ENCODE measurements around the gene RAX. TPM values are rescaled to one million over a fixed set of nuclear protein-coding genes. Genes with fewer than 3 reads are reported as not detected.

The RAX gene
- total and polyA plus RNA-seq, 4 donors: 0.02 TPM; not detected in 3

DNA sequence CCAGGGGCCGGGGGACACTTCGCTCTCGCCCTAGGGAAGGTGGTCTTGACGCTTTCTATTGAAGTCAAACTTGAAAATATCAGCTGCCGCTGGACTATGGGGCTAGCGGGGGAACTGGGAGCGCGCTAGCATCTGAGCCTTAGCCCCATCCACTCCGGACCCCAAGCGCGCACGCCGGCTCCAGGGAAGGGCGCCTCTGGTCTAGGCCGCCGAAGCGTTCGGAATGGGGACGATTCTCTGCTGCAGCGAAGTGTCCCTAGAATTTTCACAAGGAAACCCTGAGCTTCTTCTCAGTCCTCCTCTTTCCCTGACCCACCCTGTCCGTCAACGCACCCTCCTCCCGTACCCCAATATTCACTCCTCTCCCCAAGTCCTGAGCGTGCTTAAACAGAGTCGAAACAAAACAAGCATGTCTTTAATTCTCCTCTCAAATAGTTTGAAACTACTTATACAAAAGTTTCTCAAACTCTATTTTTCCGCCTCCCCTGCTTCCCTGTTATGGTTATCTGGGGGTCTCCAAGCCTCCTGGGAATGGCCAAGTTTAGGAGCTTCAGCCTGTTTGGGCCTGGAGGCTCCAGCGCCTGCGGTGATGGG lies 5.0 kb downstream of the RAX start:
- no peak overlapping the region for H3K27ac ChIP-seq (ENCODE audit: low read depth in 1 of 2, low read length in 1 of 2)
- H3K4me1 ChIP-seq (ENCODE audit: control insufficient read depth in 5 of 5, insufficient read depth in 5 of 5, low read length in 5 of 5): peaks cover 0 to 21% (median 1%) of the 10 kb centered on the region in 5 donors
- no peaks in the 10 kb centered on the region for H3K36me3 ChIP-seq (ENCODE audit: control insufficient read depth in 4 of 4, insufficient read depth in 4 of 4, low read length in 4 of 4)
- H3K4me3 ChIP-seq: peak overlapping the region; percentile 3
- TF ChIP-seq, protein P1, sequence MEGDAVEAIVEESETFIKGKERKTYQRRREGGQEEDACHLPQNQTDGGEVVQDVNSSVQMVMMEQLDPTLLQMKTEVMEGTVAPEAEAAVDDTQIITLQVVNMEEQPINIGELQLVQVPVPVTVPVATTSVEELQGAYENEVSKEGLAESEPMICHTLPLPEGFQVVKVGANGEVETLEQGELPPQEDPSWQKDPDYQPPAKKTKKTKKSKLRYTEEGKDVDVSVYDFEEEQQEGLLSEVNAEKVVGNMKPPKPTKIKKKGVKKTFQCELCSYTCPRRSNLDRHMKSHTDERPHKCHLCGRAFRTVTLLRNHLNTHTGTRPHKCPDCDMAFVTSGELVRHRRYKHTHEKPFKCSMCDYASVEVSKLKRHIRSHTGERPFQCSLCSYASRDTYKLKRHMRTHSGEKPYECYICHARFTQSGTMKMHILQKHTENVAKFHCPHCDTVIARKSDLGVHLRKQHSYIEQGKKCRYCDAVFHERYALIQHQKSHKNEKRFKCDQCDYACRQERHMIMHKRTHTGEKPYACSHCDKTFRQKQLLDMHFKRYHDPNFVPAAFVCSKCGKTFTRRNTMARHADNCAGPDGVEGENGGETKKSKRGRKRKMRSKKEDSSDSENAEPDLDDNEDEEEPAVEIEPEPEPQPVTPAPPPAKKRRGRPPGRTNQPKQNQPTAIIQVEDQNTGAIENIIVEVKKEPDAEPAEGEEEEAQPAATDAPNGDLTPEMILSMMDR (IDR thresholded peaks at IDR 0.05; ENCODE audit: control extremely low read depth, extremely low read depth): no peak
- DNase-seq (no peak), ATAC-seq (ENCODE audit: insufficient read depth, low FRiP score) (no peak)
- H3K27me3 ChIP-seq (ENCODE audit: control insufficient read depth in 3 of 3, insufficient read depth in 3 of 3, low read length in 2 of 3): peaks cover 19 to 92% (median 88%) of the 10 kb centered on the region in 3 donors
- H3K9ac ChIP-seq (ENCODE audit: insufficient read depth in 1 of 2, low read length in 2 of 2): no peak overlapping the region
- peaks cover 0 to 12% (median 0%) of the 10 kb centered on the region in 4 donors for H3K9me3 ChIP-seq (ENCODE audit: control insufficient read depth in 4 of 4, insufficient read depth in 3 of 4, low read length in 3 of 4)
- 10% methylated on average over 28 of the region's 28 CpGs for WGBS, 2 donors

DNA sequence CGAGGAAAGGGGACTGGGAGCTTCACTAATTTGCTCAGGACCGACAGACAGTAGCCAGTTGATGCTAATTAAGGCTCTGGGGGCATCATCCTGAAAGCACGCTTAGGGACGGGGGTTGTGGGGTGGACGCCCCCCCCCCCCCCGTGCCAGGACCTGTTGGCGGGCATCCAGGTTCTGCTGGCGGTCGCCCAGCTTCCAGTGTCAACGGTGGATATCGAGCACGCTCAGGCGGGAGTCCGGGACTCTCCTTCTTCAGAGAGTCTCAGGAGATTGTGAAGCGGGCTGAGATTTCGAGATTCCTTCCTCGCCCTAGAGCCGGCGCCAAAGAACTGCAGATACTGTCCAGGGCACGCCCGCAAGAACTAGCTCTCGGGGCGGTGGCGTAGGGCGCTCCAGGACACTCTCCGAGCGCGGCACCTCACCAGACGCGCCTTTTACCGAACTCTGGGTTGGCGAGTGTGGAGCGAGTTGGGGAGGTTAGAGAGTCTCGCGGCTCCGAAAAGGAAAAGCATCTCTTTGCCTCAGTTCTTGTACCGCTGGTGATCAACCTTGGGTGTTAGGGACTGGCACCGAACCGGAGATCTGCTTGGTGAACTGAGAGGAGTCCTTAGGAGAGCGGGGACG lies 5.6 kb downstream of the RAX start:
- DNase-seq: peak in 1 of 3 donors; percentile 38

DNA sequence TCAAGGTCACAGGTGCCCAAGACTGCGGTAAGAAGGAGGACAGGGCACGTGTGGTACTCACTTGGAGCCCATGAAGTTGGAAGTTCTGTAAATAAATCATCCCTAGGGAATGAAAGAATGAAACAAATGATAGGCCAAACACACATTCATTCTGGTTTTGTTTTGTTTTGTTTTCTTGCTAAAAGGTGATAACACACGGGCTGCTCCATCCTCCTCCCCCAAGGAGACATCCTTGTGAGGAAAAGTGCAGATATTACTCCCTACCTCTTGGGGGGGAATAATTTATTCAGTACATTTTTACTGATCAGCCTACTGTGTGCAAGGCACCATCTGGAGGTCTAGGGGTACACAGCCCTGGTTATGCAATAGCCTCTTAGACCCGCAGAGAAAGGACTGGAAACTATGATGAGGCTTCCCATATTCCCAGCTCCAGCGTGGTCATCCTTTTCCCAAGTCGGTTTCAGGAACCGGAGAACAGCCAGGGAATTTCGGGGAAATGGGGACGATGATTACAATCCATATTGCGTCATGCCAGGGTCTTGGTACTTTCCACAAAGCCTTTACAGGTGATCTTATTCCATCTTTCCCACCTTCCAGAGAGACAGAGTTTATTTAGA lies 6.3 kb downstream of the RAX start:
- peaks cover 7 to 93% (median 91%) of the 10 kb centered on the region in 3 donors for H3K27me3 ChIP-seq (ENCODE audit: control insufficient read depth in 3 of 3, insufficient read depth in 3 of 3, low read length in 2 of 3)
- H3K9me3 ChIP-seq (ENCODE audit: control insufficient read depth in 4 of 4, insufficient read depth in 3 of 4, low read length in 3 of 4): peaks cover 0 to 13% (median 0%) of the 10 kb centered on the region in 4 donors
- TF ChIP-seq, protein P1 (IDR thresholded peaks at IDR 0.05; ENCODE audit: control extremely low read depth, extremely low read depth): no peak
- H3K9ac ChIP-seq (ENCODE audit: insufficient read depth in 1 of 2, low read length in 2 of 2): no peak overlapping the region
- 10 to 12% methylated on average over 10 of the region's 10 CpGs for WGBS, 2 donors
- H3K27ac ChIP-seq (ENCODE audit: low read depth in 1 of 2, low read length in 1 of 2): no peak overlapping the region
- DNase-seq (no peak), ATAC-seq (ENCODE audit: insufficient read depth, low FRiP score) (no peak)
- no peak overlapping the region for H3K4me3 ChIP-seq
- H3K4me1 ChIP-seq (ENCODE audit: control insufficient read depth in 5 of 5, insufficient read depth in 5 of 5, low read length in 5 of 5): peaks cover 0 to 17% (median 0%) of the 10 kb centered on the region in 5 donors
- no peaks in the 10 kb centered on the region for H3K36me3 ChIP-seq (ENCODE audit: control insufficient read depth in 4 of 4, insufficient read depth in 4 of 4, low read length in 4 of 4)

More for the DNA sequence above, 5.6 kb downstream of the RAX start:
- peaks cover 0 to 13% (median 0%) of the 10 kb centered on the region in 4 donors for H3K9me3 ChIP-seq (ENCODE audit: control insufficient read depth in 4 of 4, insufficient read depth in 3 of 4, low read length in 3 of 4)
- H3K4me3 ChIP-seq: peak overlapping the region; percentile 3
- H3K36me3 ChIP-seq (ENCODE audit: control insufficient read depth in 4 of 4, insufficient read depth in 4 of 4, low read length in 4 of 4): no peaks in the 10 kb centered on the region
- H3K9ac ChIP-seq (ENCODE audit: insufficient read depth in 1 of 2, low read length in 2 of 2): no peak overlapping the region
- no peak overlapping the region for H3K27ac ChIP-seq (ENCODE audit: low read depth in 1 of 2, low read length in 1 of 2)
- ATAC-seq (ENCODE audit: insufficient read depth, low FRiP score): no peak
- TF ChIP-seq, protein P1 (IDR thresholded peaks at IDR 0.05; ENCODE audit: control extremely low read depth, extremely low read depth): no peak
- 3% methylated on average over 40 to 41 of the region's 41 CpGs for WGBS, 2 donors
- H3K4me1 ChIP-seq (ENCODE audit: control insufficient read depth in 5 of 5, insufficient read depth in 5 of 5, low read length in 5 of 5): peaks cover 0 to 17% (median 0%) of the 10 kb centered on the region in 5 donors
- H3K27me3 ChIP-seq (ENCODE audit: control insufficient read depth in 3 of 3, insufficient read depth in 3 of 3, low read length in 2 of 3): peaks cover 13 to 97% (median 93%) of the 10 kb centered on the region in 3 donors
